ENCODE data around the gene AADAC.
"Not testable (repeated sequence)": the region's sequence is repeated elsewhere in the genome, so short reads cannot be mapped to it uniquely, and the experiment has no call there.

The AADAC gene

GRCh38 chr3:151813799-151814198, at the start of gene AADAC:
Gene AADAC (plus strand): TSS chr3:151814116. CDS start chr3:151814163, 47 bp downstream.
- DNase-seq = no peak

GRCh38 chr3:151764699-151765098, 49.2 kb upstream of the AADAC start:
- DNase-seq = not testable (repeated sequence)

GRCh38 chr3:151765685-151766084, 48.2 kb upstream of the AADAC start:
- DNase-seq = no peak

- no peak for DNase-seq
Observed at GRCh38 chr3:151766454-151766853, 47.5 kb upstream of the AADAC start.

- no peak for DNase-seq
Observed at GRCh38 chr3:151768393-151768930, 45.5 kb upstream of the AADAC start.

GRCh38 chr3:151769175-151769574, 44.7 kb upstream of the AADAC start:
- no peak for DNase-seq

GRCh38 chr3:151770956-151771355, 43.0 kb upstream of the AADAC start:
- no peak for DNase-seq

GRCh38 chr3:151772825-151773480, 41.0 kb upstream of the AADAC start:
- no peak for DNase-seq

- DNase-seq = no peak
Observed at GRCh38 chr3:151774235-151774634, 39.7 kb upstream of the AADAC start.

- DNase-seq = no peak
Observed at GRCh38 chr3:151774910-151775309, 39.0 kb upstream of the AADAC start.

- DNase-seq = no peak
Observed at GRCh38 chr3:151775314-151776258, 38.3 kb upstream of the AADAC start.

GRCh38 chr3:151776259-151776740, 37.6 kb upstream of the AADAC start:
- no peak for DNase-seq

GRCh38 chr3:151777880-151778279, 36.0 kb upstream of the AADAC start:
- DNase-seq = no peak

- no peak for DNase-seq
Observed at GRCh38 chr3:151787626-151788025, 26.3 kb upstream of the AADAC start.

- no peak for DNase-seq
Observed at GRCh38 chr3:151788401-151788800, 25.5 kb upstream of the AADAC start.

GRCh38 chr3:151789853-151790463, 24.0 kb upstream of the AADAC start:
- no peak for DNase-seq

GRCh38 chr3:151790763-151791162, 23.2 kb upstream of the AADAC start:
- DNase-seq = not testable (repeated sequence)

GRCh38 chr3:151792411-151792810, 21.5 kb upstream of the AADAC start:
- DNase-seq = no peak

GRCh38 chr3:151793636-151794035, 20.3 kb upstream of the AADAC start:
- no peak for DNase-seq

- DNase-seq = no peak
Observed at GRCh38 chr3:151794080-151794479, 19.8 kb upstream of the AADAC start.

GRCh38 chr3:151795276-151795675, 18.6 kb upstream of the AADAC start:
- DNase-seq = no peak

GRCh38 chr3:151796105-151796680, 17.7 kb upstream of the AADAC start:
- DNase-seq = no peak

- DNase-seq = no peak
Observed at GRCh38 chr3:151798466-151798865, 15.4 kb upstream of the AADAC start.

All from amniotic stem cell (primary cell).